ENCODE measurements around the gene ZBTB17. TPM values are rescaled to one million over a fixed set of nuclear protein-coding genes. Genes with fewer than 3 reads are reported as not detected.
A peak's percentile ranks its signal among the peaks of the same experiment; 100 is the strongest.

The ZBTB17 gene
- total and polyA plus RNA-seq, 9 of the 15 experiments (the other 6 are each of a cell fraction or from before 2014, with no cell fraction given) = 1.1 to 53.4 (median 29.6) TPM

DNA sequence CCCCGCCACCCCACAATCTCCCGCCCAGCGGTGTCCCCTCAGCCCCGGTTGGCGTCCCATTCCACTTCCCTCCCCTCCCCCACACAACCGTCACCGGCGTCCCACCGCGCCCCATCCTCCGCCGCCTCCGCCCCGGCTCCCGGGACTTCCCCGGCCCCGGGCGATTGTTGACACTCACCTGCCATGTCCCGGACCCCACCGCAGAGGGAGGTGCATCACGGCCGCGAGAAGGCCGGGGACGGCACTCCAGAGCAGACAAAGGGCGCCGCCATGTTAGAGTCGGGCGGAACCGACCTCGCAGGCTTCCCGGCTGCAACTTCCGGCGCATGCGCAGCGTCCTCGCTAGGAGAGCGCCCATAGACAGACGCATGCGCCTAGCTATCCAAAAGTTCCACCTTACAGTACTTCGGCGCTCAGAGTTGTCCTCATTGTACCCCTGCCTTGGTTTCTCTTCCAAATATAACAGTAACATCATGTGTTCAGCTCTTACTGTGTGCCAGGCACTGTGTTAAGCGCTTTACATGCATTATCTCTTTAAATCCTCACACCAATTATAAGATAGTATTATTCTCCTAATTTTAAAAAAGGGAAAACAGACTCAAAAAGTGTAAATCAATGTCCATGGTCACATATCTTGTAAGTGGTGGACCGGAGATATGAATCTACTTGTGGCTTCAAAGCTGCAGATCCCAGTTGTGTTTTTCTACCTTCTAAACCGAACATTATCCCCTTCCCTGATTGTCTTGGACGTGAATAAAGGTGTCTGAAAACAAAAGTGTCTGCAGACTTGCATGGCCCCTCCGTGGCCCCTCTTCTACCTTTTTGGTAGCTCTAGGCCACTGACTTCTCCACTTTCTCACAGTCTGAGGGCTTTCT, at the start of gene ZBTB17 (continued):
- TF ChIP-seq, protein P1, sequence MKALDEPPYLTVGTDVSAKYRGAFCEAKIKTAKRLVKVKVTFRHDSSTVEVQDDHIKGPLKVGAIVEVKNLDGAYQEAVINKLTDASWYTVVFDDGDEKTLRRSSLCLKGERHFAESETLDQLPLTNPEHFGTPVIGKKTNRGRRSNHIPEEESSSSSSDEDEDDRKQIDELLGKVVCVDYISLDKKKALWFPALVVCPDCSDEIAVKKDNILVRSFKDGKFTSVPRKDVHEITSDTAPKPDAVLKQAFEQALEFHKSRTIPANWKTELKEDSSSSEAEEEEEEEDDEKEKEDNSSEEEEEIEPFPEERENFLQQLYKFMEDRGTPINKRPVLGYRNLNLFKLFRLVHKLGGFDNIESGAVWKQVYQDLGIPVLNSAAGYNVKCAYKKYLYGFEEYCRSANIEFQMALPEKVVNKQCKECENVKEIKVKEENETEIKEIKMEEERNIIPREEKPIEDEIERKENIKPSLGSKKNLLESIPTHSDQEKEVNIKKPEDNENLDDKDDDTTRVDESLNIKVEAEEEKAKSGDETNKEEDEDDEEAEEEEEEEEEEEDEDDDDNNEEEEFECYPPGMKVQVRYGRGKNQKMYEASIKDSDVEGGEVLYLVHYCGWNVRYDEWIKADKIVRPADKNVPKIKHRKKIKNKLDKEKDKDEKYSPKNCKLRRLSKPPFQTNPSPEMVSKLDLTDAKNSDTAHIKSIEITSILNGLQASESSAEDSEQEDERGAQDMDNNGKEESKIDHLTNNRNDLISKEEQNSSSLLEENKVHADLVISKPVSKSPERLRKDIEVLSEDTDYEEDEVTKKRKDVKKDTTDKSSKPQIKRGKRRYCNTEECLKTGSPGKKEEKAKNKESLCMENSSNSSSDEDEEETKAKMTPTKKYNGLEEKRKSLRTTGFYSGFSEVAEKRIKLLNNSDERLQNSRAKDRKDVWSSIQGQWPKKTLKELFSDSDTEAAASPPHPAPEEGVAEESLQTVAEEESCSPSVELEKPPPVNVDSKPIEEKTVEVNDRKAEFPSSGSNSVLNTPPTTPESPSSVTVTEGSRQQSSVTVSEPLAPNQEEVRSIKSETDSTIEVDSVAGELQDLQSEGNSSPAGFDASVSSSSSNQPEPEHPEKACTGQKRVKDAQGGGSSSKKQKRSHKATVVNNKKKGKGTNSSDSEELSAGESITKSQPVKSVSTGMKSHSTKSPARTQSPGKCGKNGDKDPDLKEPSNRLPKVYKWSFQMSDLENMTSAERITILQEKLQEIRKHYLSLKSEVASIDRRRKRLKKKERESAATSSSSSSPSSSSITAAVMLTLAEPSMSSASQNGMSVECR (CRISPR knock-in tag; IDR thresholded peaks at IDR 0.05) = peak; percentile 95
- peak; percentile 98 for TF ChIP-seq PHF20 (IDR thresholded peaks at IDR 0.05; ENCODE audit: partially characterized antibody)
- TF ChIP-seq, protein P2, sequence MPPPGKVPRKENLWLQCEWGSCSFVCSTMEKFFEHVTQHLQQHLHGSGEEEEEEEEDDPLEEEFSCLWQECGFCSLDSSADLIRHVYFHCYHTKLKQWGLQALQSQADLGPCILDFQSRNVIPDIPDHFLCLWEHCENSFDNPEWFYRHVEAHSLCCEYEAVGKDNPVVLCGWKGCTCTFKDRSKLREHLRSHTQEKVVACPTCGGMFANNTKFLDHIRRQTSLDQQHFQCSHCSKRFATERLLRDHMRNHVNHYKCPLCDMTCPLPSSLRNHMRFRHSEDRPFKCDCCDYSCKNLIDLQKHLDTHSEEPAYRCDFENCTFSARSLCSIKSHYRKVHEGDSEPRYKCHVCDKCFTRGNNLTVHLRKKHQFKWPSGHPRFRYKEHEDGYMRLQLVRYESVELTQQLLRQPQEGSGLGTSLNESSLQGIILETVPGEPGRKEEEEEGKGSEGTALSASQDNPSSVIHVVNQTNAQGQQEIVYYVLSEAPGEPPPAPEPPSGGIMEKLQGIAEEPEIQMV (tag; conservative IDR thresholded peaks at IDR 0.05; ENCODE audit: low read depth) = no peak
- 0 out of 4 replicates have a peak, but pooled peaks of 1 of the 2 experiments have one; percentile 35 for TF ChIP-seq KDM4B (IDR thresholded peaks at IDR 0.05; ENCODE audit: borderline replicate concordance in 2 of 2, low read depth in 1 of 2)
- TF ChIP-seq, protein P3, sequence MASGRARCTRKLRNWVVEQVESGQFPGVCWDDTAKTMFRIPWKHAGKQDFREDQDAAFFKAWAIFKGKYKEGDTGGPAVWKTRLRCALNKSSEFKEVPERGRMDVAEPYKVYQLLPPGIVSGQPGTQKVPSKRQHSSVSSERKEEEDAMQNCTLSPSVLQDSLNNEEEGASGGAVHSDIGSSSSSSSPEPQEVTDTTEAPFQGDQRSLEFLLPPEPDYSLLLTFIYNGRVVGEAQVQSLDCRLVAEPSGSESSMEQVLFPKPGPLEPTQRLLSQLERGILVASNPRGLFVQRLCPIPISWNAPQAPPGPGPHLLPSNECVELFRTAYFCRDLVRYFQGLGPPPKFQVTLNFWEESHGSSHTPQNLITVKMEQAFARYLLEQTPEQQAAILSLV (tag; IDR thresholded peaks at IDR 0.05) = no peak
- TF ChIP-seq, protein P4, sequence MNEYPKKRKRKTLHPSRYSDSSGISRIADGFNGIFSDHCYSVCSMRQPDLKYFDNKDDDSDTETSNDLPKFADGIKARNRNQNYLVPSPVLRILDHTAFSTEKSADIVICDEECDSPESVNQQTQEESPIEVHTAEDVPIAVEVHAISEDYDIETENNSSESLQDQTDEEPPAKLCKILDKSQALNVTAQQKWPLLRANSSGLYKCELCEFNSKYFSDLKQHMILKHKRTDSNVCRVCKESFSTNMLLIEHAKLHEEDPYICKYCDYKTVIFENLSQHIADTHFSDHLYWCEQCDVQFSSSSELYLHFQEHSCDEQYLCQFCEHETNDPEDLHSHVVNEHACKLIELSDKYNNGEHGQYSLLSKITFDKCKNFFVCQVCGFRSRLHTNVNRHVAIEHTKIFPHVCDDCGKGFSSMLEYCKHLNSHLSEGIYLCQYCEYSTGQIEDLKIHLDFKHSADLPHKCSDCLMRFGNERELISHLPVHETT (CRISPR knock-in tag; conservative IDR thresholded peaks at IDR 0.05 in 1 of 2, IDR thresholded peaks at IDR 0.05 in 1 of 2) = peak in 1 of 2 experiments; percentile 94; a peak in 2 of 4 replicates
- TF ChIP-seq SREBF1 (IDR thresholded peaks at IDR 0.05; ENCODE audit: borderline replicate concordance, low read depth, low read length) = no peak
- TF ChIP-seq, protein P5, sequence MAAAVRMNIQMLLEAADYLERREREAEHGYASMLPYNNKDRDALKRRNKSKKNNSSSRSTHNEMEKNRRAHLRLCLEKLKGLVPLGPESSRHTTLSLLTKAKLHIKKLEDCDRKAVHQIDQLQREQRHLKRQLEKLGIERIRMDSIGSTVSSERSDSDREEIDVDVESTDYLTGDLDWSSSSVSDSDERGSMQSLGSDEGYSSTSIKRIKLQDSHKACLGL (CRISPR knock-in tag; IDR thresholded peaks at IDR 0.05; ENCODE audit: borderline replicate concordance, poor library complexity, severe bottlenecking) = peak; percentile 85
- no peak for TF ChIP-seq HMG20B (CRISPR knock-in tag; IDR thresholded peaks at IDR 0.05)
- TF ChIP-seq HNRNPK (IDR thresholded peaks at IDR 0.05; ENCODE audit: low read depth, low read length, poor library complexity, severe bottlenecking) = no peak
- peak; percentile 96 for TF ChIP-seq GABPB1 (CRISPR knock-in tag; IDR thresholded peaks at IDR 0.05)
- no peak for TF ChIP-seq NCOA6 (IDR thresholded peaks at IDR 0.05)
- no peak for TF ChIP-seq MYNN (IDR thresholded peaks at IDR 0.05)
- no peak for TF ChIP-seq MYNN (CRISPR knock-in tag; IDR thresholded peaks at IDR 0.05)

Data from K562 (cell line).